Breast epithelium (tissue), 4 donors: Measurements from ENCODE around the gene GLIS1. TPM values are rescaled to one million over a fixed set of nuclear protein-coding genes. Genes with fewer than 3 reads are reported as not detected.

Experiments
- DNase-seq, 2 donors: peaks; one replicate each; pipeline ENCODE4 v3.0.0-alpha.2; 2019; ENCODE audit warnings: low spot score in 2 of 2
- H3K27ac ChIP-seq, 2 donors: fragments of 200-600 bp; sonication (generic) in 1 of 2; one replicate each; pipeline ENCODE4 v1.5.1; 2016 to 2019; ENCODE audit warnings: mild to moderate bottlenecking in 1 of 2
- H3K27me3 ChIP-seq, 2 donors: fragments of 200-600 bp; sonication (generic) in 1 of 2; one replicate each; pipeline versions ENCODE4 v1.5.1 to v1.6.0; 2017 to 2019; ENCODE audit warnings: control low read depth in 1 of 2, mild to moderate bottlenecking in 1 of 2
- H3K36me3 ChIP-seq: fragments of 200-600 bp; one replicate; pipeline ENCODE4 v1.5.1; 2019
- H3K4me1 ChIP-seq, 2 donors: fragments of 200-600 bp; sonication (generic); one replicate each; pipeline ENCODE4 v1.5.1; 2016 to 2019; ENCODE audit warnings: control low read depth in 1 of 2
- H3K4me3 ChIP-seq, 3 donors: fragments of 200-600 bp; sonication (generic); 1 replicate in 2 of 3; 2 replicates in 1 of 3; pipeline ENCODE4 v1.5.1; 2016 to 2019; ENCODE audit warnings: mild to moderate bottlenecking in 3 of 3, moderate library complexity in 2 of 3
- H3K9me3 ChIP-seq, 2 donors: fragments of 200-600 bp; sonication (generic) in 1 of 2; one replicate each; pipeline ENCODE4 v1.5.1; 2016 to 2019; ENCODE audit warnings: control low read depth in 1 of 2
- CTCF ChIP-seq, 3 donors: fragments of 450-650 bp; IDR thresholded peaks; one replicate each; pipeline ENCODE4 v1.5.1; 2016 to 2017; ENCODE audit warnings: antibody characterized with exemption in 3 of 3, mild to moderate bottlenecking in 3 of 3, moderate library complexity in 3 of 3
- POLR2A ChIP-seq: fragments of 450-650 bp; IDR thresholded peaks from one replicate; pipeline ENCODE4 v1.6.1; 2016; ENCODE audit warnings: antibody characterized with exemption, mild to moderate bottlenecking, moderate library complexity
- POLR2AphosphoS5 ChIP-seq, 3 donors: sonication (generic); formaldehyde crosslinking; IDR thresholded peaks; one replicate each; pipeline ENCODE4 v1.6.1; 2017; ENCODE audit warnings: antibody characterized with exemption in 3 of 3
- intact Hi-C: fragments of 100-400 bp; cut with DNase I; formaldehyde crosslinking; loops from one replicate; pipeline ENCODE4 v1.15.1; 2023; ENCODE audit warnings: low total_unique reads
- total RNA-seq, 3 donors: library from RNA; depleted of rRNA; stranded (reverse); fragments of >200 nt; gene quantifications; one replicate each; pipeline ENCODE4 v1.1.0, GENCODE V29; 2016

The GLIS1 gene
- total RNA-seq, 3 donors from 2014 or later, result 0.16 to 2.0 (median 0.59) TPM

- DNase-seq, result peak in 1 of 2 donors; percentile 24
- Histone ChIP-seq H3K27me3 (no peaks in the 10 kb centered on the region), H3K4me1 (no peaks in the 10 kb centered on the region), H3K27ac (no peak overlapping the region), H3K9me3 (no peaks in the 10 kb centered on the region), H3K4me3 (no peak overlapping the region), H3K36me3 (no peaks in the 10 kb centered on the region)
- no peak for TF ChIP-seq POLR2AphosphoS5 (IDR thresholded peaks at IDR 0.05)
- no peak for TF ChIP-seq CTCF (IDR thresholded peaks at IDR 0.05)
- no peak for TF ChIP-seq POLR2A
- intact Hi-C loops, result no loop called here
These were observed 112.3 kb downstream of the GLIS1 start for GRCh38 chr1:53626616-53627015.

- Histone ChIP-seq H3K4me3 (no peak overlapping the region), H3K4me1 (no peaks in the 10 kb centered on the region), H3K36me3 (no peaks in the 10 kb centered on the region), H3K27me3 (no peaks in the 10 kb centered on the region), H3K27ac (no peak overlapping the region), H3K9me3 (no peaks in the 10 kb centered on the region)
- DNase-seq, result peak in 1 of 2 donors; percentile 12
- TF ChIP-seq CTCF (IDR thresholded peaks at IDR 0.05) (no peak), POLR2A (no peak)
- intact Hi-C loops, result no loop called here
These were observed 113.0 kb downstream of the GLIS1 start for GRCh38 chr1:53625766-53626520.

- no peak overlapping the region for H3K27ac ChIP-seq
- H3K27me3 ChIP-seq, result no peaks in the 10 kb centered on the region
- no peaks in the 10 kb centered on the region for H3K9me3 ChIP-seq
- no peak overlapping the region for H3K4me3 ChIP-seq
- peak in 1 of 3 donors; percentile 36 for TF ChIP-seq POLR2AphosphoS5 (IDR thresholded peaks at IDR 0.05)
- TF ChIP-seq POLR2A, result no peak
- H3K4me1 ChIP-seq, result no peaks in the 10 kb centered on the region
- intact Hi-C loops, result no loop called here
- DNase-seq, result peak in 1 of 2 donors; percentile 9
- H3K36me3 ChIP-seq, result no peaks in the 10 kb centered on the region
These were observed 113.9 kb downstream of the GLIS1 start for GRCh38 chr1:53625049-53625448.

- Histone ChIP-seq H3K36me3 (no peaks in the 10 kb centered on the region), H3K27me3 (no peaks in the 10 kb centered on the region), H3K9me3 (no peaks in the 10 kb centered on the region), H3K27ac (no peak overlapping the region), H3K4me1 (no peaks in the 10 kb centered on the region), H3K4me3 (no peak overlapping the region)
- TF ChIP-seq POLR2A, result no peak
- no peak for TF ChIP-seq CTCF (IDR thresholded peaks at IDR 0.05)
- no peak for TF ChIP-seq POLR2AphosphoS5 (IDR thresholded peaks at IDR 0.05)
- DNase-seq, result no peak
- intact Hi-C loops, result no loop called here
These were observed 116.4 kb downstream of the GLIS1 start for GRCh38 chr1:53622531-53622930.

GRCh38 chr1:53621144-53621543, 117.8 kb downstream of the GLIS1 start:
- no peaks in the 10 kb centered on the region for H3K27me3 ChIP-seq
- H3K9me3 ChIP-seq, result no peaks in the 10 kb centered on the region
- H3K36me3 ChIP-seq, result no peaks in the 10 kb centered on the region
- TF ChIP-seq CTCF (IDR thresholded peaks at IDR 0.05), result no peak
- no peak for TF ChIP-seq POLR2A
- no peak for TF ChIP-seq POLR2AphosphoS5 (IDR thresholded peaks at IDR 0.05)
- intact Hi-C loops, result no loop called here
- no peak overlapping the region for H3K27ac ChIP-seq
- H3K4me3 ChIP-seq, result no peak overlapping the region
- no peaks in the 10 kb centered on the region for H3K4me1 ChIP-seq
- DNase-seq, result peak in 1 of 2 donors; percentile 39
